GM12878 (cell line): Measurements from ENCODE around the gene PARK7. TPM values are rescaled to one million over a fixed set of nuclear protein-coding genes. Genes with fewer than 3 reads are reported as not detected.

ENCODE experiments used
- ATAC-seq: fragments of 200-7000 bp; cut with Tn5 transposase; 3 replicates; pipeline ENCODE4 v1.9.1; 2020; ENCODE audit warnings: mild to moderate bottlenecking, moderate library complexity
- BruUV-seq: library from RNA; stranded (reverse); fragments of 400-500 nt; replicated peaks from 2 replicates; lab custom pipeline; 2021; lab: Mats Ljungman, UMichigan
- CTCF ChIA-PET: fragments of 300-600 bp; sonication (Branson Sonifier 250); formaldehyde crosslinking; extraction: SDS; loops from one replicate; lab custom pipeline; 2021; ENCODE audit warnings: inconsistent platforms; lab: Yijun Ruan, JAX
- POLR2A ChIA-PET: fragments of 350-600 bp; formaldehyde crosslinking; extraction: SDS; loops from one replicate; lab custom pipeline; 2021; ENCODE audit warnings: inconsistent platforms; lab: Charles Lee
- RAD21 ChIA-PET: fragments of 300-600 bp; sonication (Branson Sonifier 250); formaldehyde crosslinking; loops from one replicate; lab custom pipeline; 2023; ENCODE audit warnings: antibody characterized with exemption; ENCODE audit not compliant: unreplicated experiment; lab: Charles Lee
- SMC1A ChIA-PET: fragments of 300-600 bp; sonication (Branson Sonifier 250); formaldehyde crosslinking; loops from one replicate; lab custom pipeline; 2023; ENCODE audit not compliant: unreplicated experiment, uncharacterized antibody; lab: Charles Lee
- DNase-seq: peaks from one replicate; pipeline ENCODE4 v3.0.0-alpha.2; 2011; ENCODE audit warnings: low read depth, low spot score
- FAIRE-seq: peaks from 3 replicates; lab custom pipeline; 2011; peaks lifted over from hg19 to GRCh38; lab: Jason Lieb, UNC
- H2AFZ ChIP-seq: 2 replicates; pipeline ENCODE4 v1.6.0; 2011; ENCODE audit warnings: low read depth, low read length, control low read depth; ENCODE audit not compliant: control insufficient read depth
- H3K27ac ChIP-seq: 2 replicates; pipeline ENCODE4 v1.5.1; 2011; ENCODE audit warnings: control low read depth; ENCODE audit not compliant: control insufficient read depth, insufficient read depth
- H3K27me3 ChIP-seq, 2 experiments: replicated peaks in 1 of 2; 2 replicates each; pipeline versions ENCODE4 v1.6.0 to v1.6.1; 2011; ENCODE audit warnings: low read length in 1 of 2; ENCODE audit not compliant: control insufficient read depth in 2 of 2, insufficient read depth in 2 of 2
- H3K36me3 ChIP-seq, 2 experiments: 2 replicates each; pipeline ENCODE4 v1.5.1; 2011; ENCODE audit warnings: low read length in 1 of 2; ENCODE audit not compliant: control insufficient read depth in 2 of 2, insufficient read depth in 2 of 2
- H3K4me1 ChIP-seq: 2 replicates; pipeline ENCODE4 v1.6.1; 2011; ENCODE audit warnings: mild to moderate bottlenecking, low read length, moderate library complexity, mixed read lengths; ENCODE audit not compliant: control insufficient read depth, insufficient read depth
- H3K4me2 ChIP-seq: 2 replicates; pipeline ENCODE4 v1.6.0; 2011; ENCODE audit warnings: control low read depth; ENCODE audit not compliant: control insufficient read depth, insufficient read depth
- H3K4me3 ChIP-seq: fragments of 200-600 bp; sonication (generic); 2 replicates; pipeline ENCODE4 v1.5.1; 2016
- H3K79me2 ChIP-seq: 2 replicates; pipeline ENCODE4 v1.6.0; 2011; ENCODE audit warnings: low read length; ENCODE audit not compliant: control insufficient read depth, insufficient read depth
- H3K9ac ChIP-seq: 2 replicates; pipeline ENCODE4 v1.8.0; 2011; ENCODE audit warnings: low read length, control low read depth, mixed read lengths; ENCODE audit not compliant: control insufficient read depth, insufficient read depth
- H3K9me3 ChIP-seq: replicated peaks from 3 replicates; pipeline ENCODE4 v1.5.1; 2011; ENCODE audit warnings: mild to moderate bottlenecking, low read length; ENCODE audit not compliant: control insufficient read depth, insufficient read depth
- H4K20me1 ChIP-seq: 2 replicates; pipeline ENCODE4 v1.6.0; 2011; ENCODE audit not compliant: control insufficient read depth, insufficient read depth
- CREM ChIP-seq: IDR thresholded peaks from 2 replicates; pipeline ENCODE4 v1.6.1; 2014; ENCODE audit warnings: antibody characterized with exemption, low read depth
- CTCF ChIP-seq, 3 experiments: IDR thresholded peaks in 2 of 3; conservative IDR thresholded peaks in 1 of 3; 2 replicates each; pipeline ENCODE4 v1.5.1; 2011; ENCODE audit warnings: low read depth in 3 of 3, low read length in 3 of 3, mild to moderate bottlenecking in 3 of 3, control low read depth in 2 of 3, moderate library complexity in 2 of 3, inconsistent platforms in 1 of 3, mixed read lengths in 1 of 3; ENCODE audit not compliant: control insufficient read depth in 2 of 3, insufficient read depth in 1 of 3; ENCODE audit errors: extremely low read depth in 1 of 3
- EGR1 ChIP-seq, 2 experiments: IDR thresholded peaks; 1 replicate in 1 of 2; 2 replicates in 1 of 2; pipeline ENCODE4 v1.6.1; 2011 to 2012; ENCODE audit warnings: low read depth in 2 of 2, low read length in 2 of 2, borderline replicate concordance in 1 of 2, mild to moderate bottlenecking in 1 of 2, moderate library complexity in 1 of 2
- HDAC6 ChIP-seq: fragments of 200-600 bp; sonication (generic); IDR thresholded peaks from one replicate; pipeline ENCODE4 v1.8.0; 2017; ENCODE audit warnings: antibody characterized with exemption; ENCODE audit not compliant: unreplicated experiment
- JUND ChIP-seq: IDR thresholded peaks from 2 replicates; pipeline ENCODE4 v1.6.1; 2012; ENCODE audit warnings: low read depth, mild to moderate bottlenecking, low read length, improper control_type of control experiment, moderate library complexity
- MEF2B ChIP-seq: fragments of 450-650 bp; IDR thresholded peaks from 2 replicates; pipeline ENCODE4 v1.6.1; 2018; ENCODE audit warnings: mild to moderate bottlenecking, moderate library complexity; ENCODE audit not compliant: partially characterized antibody, poor library complexity, severe bottlenecking
- NFXL1 ChIP-seq: fragments of 450-650 bp; IDR thresholded peaks from 2 replicates; pipeline ENCODE4 v1.6.1; 2017; ENCODE audit warnings: antibody characterized with exemption, mild to moderate bottlenecking, borderline replicate concordance
- NFYB ChIP-seq: IDR thresholded peaks from 2 replicates; pipeline ENCODE4 v1.6.1; 2011; ENCODE audit warnings: low read depth, mild to moderate bottlenecking, low read length, improper control_type of control experiment, moderate library complexity; ENCODE audit not compliant: insufficient read depth
- PAX5 ChIP-seq: IDR thresholded peaks from 2 replicates; pipeline ENCODE4 v1.6.1; 2011; ENCODE audit warnings: low read depth, low read length, borderline replicate concordance
- RAD21 ChIP-seq: IDR thresholded peaks from 2 replicates; pipeline ENCODE4 v1.6.1; 2011; ENCODE audit warnings: mild to moderate bottlenecking, low read depth, low read length, moderate library complexity; ENCODE audit not compliant: insufficient read depth
- RCOR1 ChIP-seq: conservative IDR thresholded peaks from 2 replicates; pipeline ENCODE4 v1.6.1; 2012; ENCODE audit warnings: low read depth, low read length, improper control_type of control experiment
- RUNX3 ChIP-seq: IDR thresholded peaks from 2 replicates; pipeline ENCODE4 v1.6.1; 2012; ENCODE audit warnings: low read length, inconsistent platforms
- SMAD1 ChIP-seq: fragments of 450-650 bp; IDR thresholded peaks from 2 replicates; pipeline ENCODE4 v1.6.1; 2018; ENCODE audit warnings: mild to moderate bottlenecking, low read depth; ENCODE audit not compliant: partially characterized antibody
- SMC3 ChIP-seq: IDR thresholded peaks from 2 replicates; pipeline ENCODE4 v1.6.1; 2011; ENCODE audit warnings: low read length, improper control_type of control experiment, borderline replicate concordance
- TARDBP ChIP-seq: IDR thresholded peaks from 2 replicates; pipeline ENCODE4 v1.6.1; 2016; ENCODE audit warnings: borderline replicate concordance
- USF1 ChIP-seq: IDR thresholded peaks from 2 replicates; pipeline ENCODE4 v1.6.1; 2011; ENCODE audit warnings: borderline replicate concordance, low read depth, mild to moderate bottlenecking, moderate library complexity, mixed read lengths, low read length; ENCODE audit not compliant: insufficient read depth; ENCODE audit errors: extremely low read length
- USF2 ChIP-seq: IDR thresholded peaks from 2 replicates; pipeline ENCODE4 v1.6.1; 2011; ENCODE audit warnings: low read depth, low read length, improper control_type of control experiment, borderline replicate concordance
- YY1 ChIP-seq: IDR thresholded peaks from 2 replicates; pipeline ENCODE4 v1.6.1; 2011; ENCODE audit warnings: low read depth, mild to moderate bottlenecking, low read length
- WGBS: methylation state at CpG from one replicate; pipeline ENCODE4 v1.1.6; 2016; ENCODE audit warnings: low lambda C conversion rate; ENCODE audit not compliant: insufficient replicate concordance, insufficient coverage; ENCODE audit errors: missing lambda C conversion rate; 5-methylcytosine and 5-hydroxymethylcytosine counted together
- in situ Hi-C: fragments of 300-500 bp; cut with MboI; formaldehyde crosslinking; loops from 9 replicates; pipeline ENCODE4 v1.14.3; 2018; ENCODE audit warnings: mixed read lengths
- intact Hi-C: fragments of 100-400 bp; cut with micrococcal nuclease; formaldehyde crosslinking; loops from one replicate; pipeline ENCODE4 v1.14.2; 2022; ENCODE audit not compliant: unreplicated experiment
- polyA plus RNA-seq, 11 experiments: library from polyadenylated mRNA; depleted of rRNA in 4 of 11; unstranded in 6 of 11; stranded (reverse) in 5 of 11; fragments of >200 nt; fragmentation: Nextera tagmentation in 4 of 11; fragmentation: Illumina TruSeq in 1 of 11; extraction: Ambion mirVana in 4 of 11; extraction: Trizol in 1 of 11; gene quantifications; 1 replicate in 1 of 11; 2 replicates in 10 of 11; pipeline versions ENCODE4 v1.2.1 to v1.2.3, GENCODE V29; 2011 to 2016; ENCODE audit warnings: inconsistent platforms in 2 of 11, missing spikeins in 2 of 11, low read depth in 1 of 11
- total RNA-seq, 4 experiments: library from RNA; depleted of rRNA in 3 of 4; stranded (reverse); fragments of >200 nt in 3 of 4; fragmentation: Illumina TruSeq in 1 of 4; extraction: Trizol in 1 of 4; gene quantifications; 2 replicates each; pipeline versions ENCODE4 v1.2.1 to v1.2.3, GENCODE V29; 2013 to 2021

The PARK7 gene
- total and polyA plus RNA-seq, 10 of the 15 experiments (the other 5 are each of a cell fraction or from before 2014, with no cell fraction given), result 267 to 1,056 (median 495) TPM

- no peaks in the 10 kb centered on the region for H3K79me2 ChIP-seq
- no peaks in the 10 kb centered on the region for H4K20me1 ChIP-seq
- in situ Hi-C loops, result no loop called here
- no peak for ATAC-seq
- no peak overlapping the region for H3K4me3 ChIP-seq
- H3K36me3 ChIP-seq, result no peaks in the 10 kb centered on the region
- FAIRE-seq, result peak; percentile 75
- H3K27me3 ChIP-seq, result no peaks in the 10 kb centered on the region
- WGBS, result 67% methylated on average over 9 of the region's 9 CpGs
- H2AFZ ChIP-seq, result no peak overlapping the region
- ChIA-PET SMC1A (interaction anchor here (0.7 to 3.4 kb wide), 11 partner anchors 14 to 319 kb away, joined by 3 to 37 read pairs (median 3); no protein-coding TSS in a partner anchor), RAD21 (interaction anchor here (1.3 to 3.5 kb wide), 3 partner anchors 16 to 284 kb away, joined by 3 to 21 read pairs (median 5); no protein-coding TSS in a partner anchor), POLR2A (no interaction called here), CTCF (interaction anchor here (0.6 to 4.4 kb wide), 22 partner anchors 9 to 817 kb away, joined by 3 to 51 read pairs (median 4); no protein-coding TSS in a partner anchor)
- H3K4me2 ChIP-seq, result no peak overlapping the region
- H3K27ac ChIP-seq, result no peak overlapping the region
- intact Hi-C loops, result loop anchor here (1.0 kb wide), 1 partner anchor 208 kb away; no protein-coding TSS in a partner anchor
- H3K9ac ChIP-seq, result no peak overlapping the region
- H3K9me3 ChIP-seq, result no peaks in the 10 kb centered on the region
- no TSS peak for BruUV-seq
- no peak for DNase-seq
- peaks cover 5% of the 10 kb centered on the region for H3K4me1 ChIP-seq
- TF ChIP-seq PAX5 (no peak), SMAD1 (no peak), USF1 (no peak), RUNX3 (no peak), EGR1 (IDR thresholded peaks at IDR 0.05; ENCODE audit: borderline replicate concordance in 1 of 2, low read depth in 2 of 2, low read length in 2 of 2) (no peak), CTCF (IDR thresholded peaks at IDR 0.05 in 2 of 3, conservative IDR thresholded peaks at IDR 0.05 in 1 of 3; ENCODE audit: control insufficient read depth in 2 of 3, extremely low read depth in 1 of 3, insufficient read depth in 1 of 3, low read depth in 3 of 3, low read length in 3 of 3) (peak; percentile 30 to 52 (median 42); a peak in 5 of 6 replicates), JUND (no peak), TARDBP (no peak), SMC3 (peak; percentile 65; the same call in 1 of the 2 replicates), NFYB (no peak), MEF2B (no peak), HDAC6 (no peak), RCOR1 (no peak), RAD21 (peak; percentile 85), YY1 (no peak), CREM (no peak), NFXL1 (no peak), USF2 (no peak)
Measured at GRCh38 chr1:8031176-8031785, 69.8 kb downstream of the PARK7 start.
